Measurements from ENCODE around the gene VAV2. TPM values are rescaled to one million over a fixed set of nuclear protein-coding genes. Genes with fewer than 3 reads are reported as not detected.

Gene VAV2
- total RNA-seq, 1 donor from 2014 or later = 80.6 TPM

- Mint-ChIP-seq H3K9me3 (ENCODE audit: low read depth) (peaks cover 4% of the 10 kb centered on the region), H3K36me3 (ENCODE audit: insufficient read depth) (peaks cover 39% of the 10 kb centered on the region), H3K4me1 (ENCODE audit: low read depth) (no peaks in the 10 kb centered on the region), H3K4me3 (ENCODE audit: low read depth) (no peak overlapping the region), H3K27me3 (no peaks in the 10 kb centered on the region), H3K27ac (no peak overlapping the region)
- no peak for TF ChIP-seq CTCF (IDR thresholded peaks at IDR 0.05; ENCODE audit: unreplicated experiment)
- no peak for DNase-seq (ENCODE audit: low spot score, unreplicated experiment)
These were observed 42.3 kb upstream of the VAV2 start for GRCh38 chr9:134034215-134035040.

GRCh38 chr9:134033516-134034214, 41.5 kb upstream of the VAV2 start:
- Mint-ChIP-seq H3K9me3 (ENCODE audit: low read depth) (no peaks in the 10 kb centered on the region), H3K27me3 (no peaks in the 10 kb centered on the region), H3K27ac (no peak overlapping the region), H3K4me1 (ENCODE audit: low read depth) (no peaks in the 10 kb centered on the region), H3K4me3 (ENCODE audit: low read depth) (no peak overlapping the region), H3K36me3 (ENCODE audit: insufficient read depth) (peaks cover 32% of the 10 kb centered on the region)
- no peak for TF ChIP-seq CTCF (IDR thresholded peaks at IDR 0.05; ENCODE audit: unreplicated experiment)
- no peak for DNase-seq (ENCODE audit: low spot score, unreplicated experiment)

- Mint-ChIP-seq H3K36me3 (ENCODE audit: insufficient read depth) (peaks cover 27% of the 10 kb centered on the region), H3K4me3 (ENCODE audit: low read depth) (no peak overlapping the region), H3K27ac (no peak overlapping the region), H3K9me3 (ENCODE audit: low read depth) (no peaks in the 10 kb centered on the region), H3K4me1 (ENCODE audit: low read depth) (no peaks in the 10 kb centered on the region), H3K27me3 (no peaks in the 10 kb centered on the region)
- TF ChIP-seq CTCF (IDR thresholded peaks at IDR 0.05; ENCODE audit: unreplicated experiment) = no peak
- no peak for DNase-seq (ENCODE audit: low spot score, unreplicated experiment)
These were observed 40.5 kb upstream of the VAV2 start for GRCh38 chr9:134032456-134033222.

DNA sequence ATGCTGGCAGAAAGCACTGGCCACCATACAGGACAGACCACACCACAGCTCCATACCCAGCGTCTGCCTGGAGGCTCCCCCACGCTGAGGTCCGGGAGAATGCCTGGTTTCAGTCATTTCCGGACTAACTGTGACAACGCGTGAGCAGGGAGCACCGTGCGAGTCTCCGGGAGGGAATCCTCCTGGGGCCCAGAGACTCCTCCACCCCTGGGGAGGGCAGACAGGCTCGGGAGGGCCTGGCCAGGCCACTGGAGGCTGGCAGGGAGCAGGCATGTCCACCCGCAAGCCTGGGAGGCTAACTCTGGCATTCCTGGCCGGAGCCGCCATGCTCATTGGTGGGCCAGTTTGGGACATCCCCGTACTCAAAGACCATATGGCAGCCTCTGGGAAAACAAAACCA, 39.7 kb upstream of the VAV2 start:
- no peaks in the 10 kb centered on the region for H3K4me1 Mint-ChIP-seq (ENCODE audit: low read depth)
- H3K36me3 Mint-ChIP-seq (ENCODE audit: insufficient read depth) = peaks cover 24% of the 10 kb centered on the region
- TF ChIP-seq CTCF (IDR thresholded peaks at IDR 0.05; ENCODE audit: unreplicated experiment) = no peak
- no peak overlapping the region for H3K4me3 Mint-ChIP-seq (ENCODE audit: low read depth)
- H3K9me3 Mint-ChIP-seq (ENCODE audit: low read depth) = no peaks in the 10 kb centered on the region
- no peak overlapping the region for H3K27ac Mint-ChIP-seq
- no peak for DNase-seq (ENCODE audit: low spot score, unreplicated experiment)
- H3K27me3 Mint-ChIP-seq = no peaks in the 10 kb centered on the region

- TF ChIP-seq CTCF (IDR thresholded peaks at IDR 0.05; ENCODE audit: unreplicated experiment) = no peak
- DNase-seq (ENCODE audit: low spot score, unreplicated experiment) = no peak
- H3K27ac Mint-ChIP-seq = peak overlapping the region; percentile 27
- H3K9me3 Mint-ChIP-seq (ENCODE audit: low read depth) = no peaks in the 10 kb centered on the region
- no peaks in the 10 kb centered on the region for H3K27me3 Mint-ChIP-seq
- no peaks in the 10 kb centered on the region for H3K4me1 Mint-ChIP-seq (ENCODE audit: low read depth)
- H3K36me3 Mint-ChIP-seq (ENCODE audit: insufficient read depth) = peaks cover 18% of the 10 kb centered on the region
- H3K4me3 Mint-ChIP-seq (ENCODE audit: low read depth) = no peak overlapping the region
These were observed 38.8 kb upstream of the VAV2 start for GRCh38 chr9:134030821-134031470.

Measured in progenitor cell of endocrine pancreas (in vitro differentiated cells).